ENCODE measurements around the gene TAS1R3. TPM values are rescaled to one million over a fixed set of nuclear protein-coding genes. Genes with fewer than 3 reads are reported as not detected.

TAS1R3 gene
- total and polyA plus RNA-seq, 2 of the 4 experiments (the other 2 are of a cell fraction), result under 0.01 to 0.05 TPM

GRCh38 chr1:1292851-1293250 lies 38.2 kb upstream of the TAS1R3 start:
- Histone ChIP-seq H3K4ac (ENCODE audit: low read depth, low read length) (no peak overlapping the region), H3K14ac (replicated peaks; ENCODE audit: low read depth, low read length) (no peak overlapping the region), H3K9me1 (ENCODE audit: insufficient read depth, low read length) (no peaks in the 10 kb centered on the region), H2BK20ac (ENCODE audit: low read depth, low read length) (no peak overlapping the region), H3K27me3 (ENCODE audit: control insufficient read depth, insufficient read depth, low read length) (no peaks in the 10 kb centered on the region), H3K27ac (ENCODE audit: insufficient read depth, low read length) (no peak overlapping the region), H3K18ac (ENCODE audit: low read depth, low read length) (no peak overlapping the region), H2AK9ac (replicated peaks; ENCODE audit: low read depth, low read length, poor library complexity) (no peak overlapping the region), H3K4me3 (ENCODE audit: insufficient read depth, low read depth, low read length) (no peak overlapping the region), H3K23ac (ENCODE audit: low read depth, low read length) (no peak overlapping the region), H3K9ac (ENCODE audit: low read depth, low read length) (no peak overlapping the region), H2BK5ac (ENCODE audit: low read depth, low read length, poor library complexity, severe bottlenecking) (no peak overlapping the region), H3K36me3 (ENCODE audit: control insufficient read depth, insufficient read depth, low read length) (peaks cover 33% of the 10 kb centered on the region), H2AFZ (replicated peaks; ENCODE audit: low read length, poor library complexity) (no peak overlapping the region), H3K79me1 (ENCODE audit: low read depth in 1 of 2, low read length in 2 of 2) (no peaks in the 10 kb centered on the region), H4K20me1 (ENCODE audit: insufficient read depth, low read length) (peaks cover 13% of the 10 kb centered on the region), H2BK120ac (ENCODE audit: low read depth, low read length) (no peak overlapping the region), H3K9me3 (ENCODE audit: control insufficient read depth, insufficient read depth, low read length) (no peaks in the 10 kb centered on the region), H3K56ac (ENCODE audit: extremely low read depth, insufficient read depth, low read length) (no peak overlapping the region), H4K8ac (ENCODE audit: low read depth in 2 of 2, low read length in 2 of 2) (no peak overlapping the region), H2AK5ac (ENCODE audit: low read depth, low read length) (no peak overlapping the region), H4K91ac (ENCODE audit: insufficient read depth, low read depth, low read length) (no peak overlapping the region), H3K4me1 (ENCODE audit: control insufficient read depth, insufficient read depth, low read length) (no peaks in the 10 kb centered on the region; the same call in 1 of the 2 replicates), H2BK15ac (ENCODE audit: low read depth, low read length) (no peak overlapping the region), H3K4me2 (ENCODE audit: low read depth, low read length) (no peak overlapping the region), H4K5ac (ENCODE audit: low read depth, low read length) (no peak overlapping the region)
- TF ChIP-seq NFE2L2 (IDR thresholded peaks at IDR 0.05; ENCODE audit: low read depth, low read length), result no peak
- no peak for TF ChIP-seq BHLHE40 (IDR thresholded peaks at IDR 0.05; ENCODE audit: low read depth, low read length)
- no peak for TF ChIP-seq CTCF (conservative IDR thresholded peaks at IDR 0.05; ENCODE audit: low read depth, low read length)
- dilution Hi-C loops (cut with HindIII; ENCODE audit: low sequenced_read_pairs, unreplicated experiment), result no loop called here
- no peak for DNase-seq
- in situ Hi-C loops (cut with MboI; ENCODE audit: low sequenced_read_pairs), result no loop called here
- ATAC-seq (ENCODE audit: low read depth), result no peak
- POLR2A ChIA-PET (ENCODE audit: unreplicated experiment), result no interaction called here
- 96% methylated on average over 5 of the region's 18 CpGs; no CpG with 5 or more reads in 1 of the 2 experiments for WGBS, 2 experiments (ENCODE audit: extremely low coverage in 2 of 2, insufficient read length in 1 of 2)
- intact Hi-C loops (cut with micrococcal nuclease), result no loop called here
- BruUV-seq (replicated peaks), result no TSS peak
- CTCF ChIA-PET, result no interaction called here
